ENCODE data around the gene AP2A2.

The AP2A2 gene

DNA sequence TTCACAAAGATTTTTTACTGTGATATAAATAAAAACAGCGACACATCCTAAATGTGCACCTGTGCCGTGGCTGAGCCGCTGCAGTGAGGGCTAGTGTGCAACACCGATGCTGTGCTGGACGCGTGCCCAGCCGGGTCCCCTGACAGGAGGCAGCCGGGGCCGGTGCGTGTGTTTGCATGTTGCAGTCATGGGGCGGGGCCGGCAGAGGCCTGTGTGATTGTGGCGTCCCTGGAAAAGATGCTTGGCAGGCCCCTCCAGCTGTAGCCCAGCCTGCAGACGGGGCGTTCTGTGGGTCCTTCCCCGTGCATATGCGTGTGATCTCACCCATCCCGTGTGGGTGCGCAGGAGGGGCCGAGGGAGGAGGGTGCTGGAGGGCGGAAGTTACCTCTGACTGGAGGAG lies 80.3 kb downstream of the AP2A2 start:
- TF ChIP-seq, protein P1, sequence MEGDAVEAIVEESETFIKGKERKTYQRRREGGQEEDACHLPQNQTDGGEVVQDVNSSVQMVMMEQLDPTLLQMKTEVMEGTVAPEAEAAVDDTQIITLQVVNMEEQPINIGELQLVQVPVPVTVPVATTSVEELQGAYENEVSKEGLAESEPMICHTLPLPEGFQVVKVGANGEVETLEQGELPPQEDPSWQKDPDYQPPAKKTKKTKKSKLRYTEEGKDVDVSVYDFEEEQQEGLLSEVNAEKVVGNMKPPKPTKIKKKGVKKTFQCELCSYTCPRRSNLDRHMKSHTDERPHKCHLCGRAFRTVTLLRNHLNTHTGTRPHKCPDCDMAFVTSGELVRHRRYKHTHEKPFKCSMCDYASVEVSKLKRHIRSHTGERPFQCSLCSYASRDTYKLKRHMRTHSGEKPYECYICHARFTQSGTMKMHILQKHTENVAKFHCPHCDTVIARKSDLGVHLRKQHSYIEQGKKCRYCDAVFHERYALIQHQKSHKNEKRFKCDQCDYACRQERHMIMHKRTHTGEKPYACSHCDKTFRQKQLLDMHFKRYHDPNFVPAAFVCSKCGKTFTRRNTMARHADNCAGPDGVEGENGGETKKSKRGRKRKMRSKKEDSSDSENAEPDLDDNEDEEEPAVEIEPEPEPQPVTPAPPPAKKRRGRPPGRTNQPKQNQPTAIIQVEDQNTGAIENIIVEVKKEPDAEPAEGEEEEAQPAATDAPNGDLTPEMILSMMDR (conservative IDR thresholded peaks at IDR 0.05; ENCODE audit: control insufficient read depth, insufficient read depth, low read depth, low read length), result no peak
- no peak overlapping the region for H3K4me3 ChIP-seq (ENCODE audit: control insufficient read depth, low read depth, low read length)
- DNase-seq (ENCODE audit: low read depth), result peak; percentile 20

- DNase-seq (ENCODE audit: low read depth), result no peak
- TF ChIP-seq, protein P1 (conservative IDR thresholded peaks at IDR 0.05; ENCODE audit: control insufficient read depth, insufficient read depth, low read depth, low read length), result no peak
- H3K4me3 ChIP-seq (ENCODE audit: control insufficient read depth, low read depth, low read length), result no peak overlapping the region
Measured at GRCh38 chr11:1006762-1007161, 81.1 kb downstream of the AP2A2 start.

- no peak for DNase-seq (ENCODE audit: low read depth)
- no peak overlapping the region for H3K4me3 ChIP-seq (ENCODE audit: control insufficient read depth, low read depth, low read length)
- TF ChIP-seq, protein P1 (conservative IDR thresholded peaks at IDR 0.05; ENCODE audit: control insufficient read depth, insufficient read depth, low read depth, low read length), result no peak
Measured at GRCh38 chr11:1007279-1007678, 81.6 kb downstream of the AP2A2 start.

DNA sequence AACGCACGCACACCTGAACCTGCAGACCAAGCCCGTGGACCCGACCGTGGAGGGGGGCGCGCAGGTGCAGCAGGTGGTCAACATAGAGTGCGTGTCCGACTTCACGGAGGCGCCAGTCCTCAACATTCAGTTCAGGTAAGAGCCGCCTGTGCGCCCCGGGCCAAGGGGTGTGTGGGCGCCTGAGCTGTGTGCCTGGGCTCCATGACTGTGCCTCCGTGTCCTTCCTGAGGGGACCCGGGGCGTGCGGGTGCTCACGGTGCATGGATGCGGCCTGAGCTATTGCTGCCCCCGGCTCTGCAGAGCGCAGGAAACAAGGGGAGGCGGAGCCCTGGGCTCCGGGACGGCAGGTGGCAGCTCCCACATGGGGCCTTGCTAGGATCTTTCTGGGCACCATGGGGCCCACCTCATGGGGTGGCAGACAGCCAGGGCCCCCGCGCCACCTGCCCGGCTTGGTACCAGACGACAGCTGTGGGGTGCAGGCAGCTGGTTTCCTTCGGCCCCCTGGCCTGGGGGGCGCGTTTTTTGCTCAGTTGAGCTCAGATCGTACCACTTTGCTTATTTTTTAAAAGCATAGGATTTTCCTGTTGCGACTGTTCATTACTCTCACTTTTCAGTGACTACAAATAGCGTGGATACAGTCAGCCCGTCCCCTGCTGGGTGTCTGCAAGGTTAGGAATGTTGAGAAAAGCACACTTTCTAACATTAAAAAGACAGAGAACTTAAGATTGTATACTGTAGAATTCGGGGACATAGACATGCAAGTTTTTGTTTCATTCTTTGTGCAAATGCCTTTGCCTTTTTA lies 82.5 kb downstream of the AP2A2 start:
- TF ChIP-seq, protein P1 (conservative IDR thresholded peaks at IDR 0.05; ENCODE audit: control insufficient read depth, insufficient read depth, low read depth, low read length), result no peak
- no peak overlapping the region for H3K4me3 ChIP-seq (ENCODE audit: control insufficient read depth, low read depth, low read length)
- no peak for DNase-seq (ENCODE audit: low read depth)

GRCh38 chr11:1008803-1009145 lies 83.1 kb downstream of the AP2A2 start:
- H3K4me3 ChIP-seq (ENCODE audit: control insufficient read depth, low read depth, low read length), result no peak overlapping the region
- TF ChIP-seq, protein P1 (conservative IDR thresholded peaks at IDR 0.05; ENCODE audit: control insufficient read depth, insufficient read depth, low read depth, low read length), result no peak
- DNase-seq (ENCODE audit: low read depth), result no peak

DNA sequence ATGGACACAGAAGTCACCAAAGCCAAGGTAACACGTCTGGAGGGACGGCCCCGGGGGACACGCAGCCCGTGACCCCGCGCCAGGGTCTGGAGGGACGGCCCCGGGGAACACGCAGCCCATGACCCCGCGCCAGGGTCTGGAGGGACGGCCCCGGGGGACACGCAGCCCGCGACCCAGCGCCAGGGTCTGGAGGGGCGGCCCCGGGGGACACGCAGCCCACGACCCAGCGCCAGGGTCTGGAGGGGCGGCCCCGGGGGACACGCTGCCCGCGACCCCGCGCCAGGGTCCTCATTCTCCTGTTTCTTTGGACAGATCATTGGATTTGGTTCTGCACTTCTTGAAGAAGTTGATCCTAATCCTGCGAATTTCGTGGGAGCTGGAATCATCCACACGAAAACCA lies 83.7 kb downstream of the AP2A2 start:
- TF ChIP-seq, protein P1 (conservative IDR thresholded peaks at IDR 0.05; ENCODE audit: control insufficient read depth, insufficient read depth, low read depth, low read length), result no peak

More for the DNA sequence above, 83.7 kb downstream of the AP2A2 start:
- no peak overlapping the region for H3K4me3 ChIP-seq (ENCODE audit: control insufficient read depth, low read depth, low read length)
- no peak for DNase-seq (ENCODE audit: low read depth)
